GM21367 (cell line): ENCODE measurements around the gene CTNNA3.

Experiments used
- ATAC-seq: cut with Tn5 transposase; IDR thresholded peaks from one replicate; pipeline ENCODE4 v1.9.1; 2021; ENCODE audit not compliant: unreplicated experiment

CTNNA3 gene

GRCh38 chr10:66281327-66281726 lies 1414.7 kb downstream of the CTNNA3 start:
- no peak for ATAC-seq

- no peak for ATAC-seq
Measured at GRCh38 chr10:66277481-66277880, 1418.5 kb downstream of the CTNNA3 start.

- ATAC-seq = no peak
Measured at GRCh38 chr10:66273966-66274519, 1422.0 kb downstream of the CTNNA3 start.

GRCh38 chr10:66265398-66265797 lies 1430.6 kb downstream of the CTNNA3 start:
- no peak for ATAC-seq

- no peak for ATAC-seq
Measured at GRCh38 chr10:66259836-66260235, 1436.2 kb downstream of the CTNNA3 start.

GRCh38 chr10:66258693-66259092 lies 1437.3 kb downstream of the CTNNA3 start:
- no peak for ATAC-seq

GRCh38 chr10:66257801-66258200 lies 1438.2 kb downstream of the CTNNA3 start:
- no peak for ATAC-seq

GRCh38 chr10:66252986-66253385 lies 1443.0 kb downstream of the CTNNA3 start:
- no peak for ATAC-seq

GRCh38 chr10:66246177-66246576 lies 1449.8 kb downstream of the CTNNA3 start:
- ATAC-seq = no peak

GRCh38 chr10:66244953-66245352 lies 1451.0 kb downstream of the CTNNA3 start:
- ATAC-seq = no peak

GRCh38 chr10:66242885-66243284 lies 1453.1 kb downstream of the CTNNA3 start:
- no peak for ATAC-seq

GRCh38 chr10:66239062-66239461 lies 1456.9 kb downstream of the CTNNA3 start:
- no peak for ATAC-seq

- ATAC-seq = no peak
Measured at GRCh38 chr10:66238343-66238742, 1457.7 kb downstream of the CTNNA3 start.

GRCh38 chr10:66234872-66235271 lies 1461.1 kb downstream of the CTNNA3 start:
- no peak for ATAC-seq

- ATAC-seq = no peak
Measured at GRCh38 chr10:66228887-66229286, 1467.1 kb downstream of the CTNNA3 start.

- ATAC-seq = no peak
Measured at GRCh38 chr10:66223656-66224055, 1472.3 kb downstream of the CTNNA3 start.

- ATAC-seq = no peak
Measured at GRCh38 chr10:66222462-66223046, 1473.4 kb downstream of the CTNNA3 start.

- ATAC-seq = no peak
Measured at GRCh38 chr10:66218981-66219587, 1476.9 kb downstream of the CTNNA3 start.

GRCh38 chr10:66218289-66218688 lies 1477.7 kb downstream of the CTNNA3 start:
- no peak for ATAC-seq

GRCh38 chr10:66215920-66216319 lies 1480.1 kb downstream of the CTNNA3 start:
- ATAC-seq = no peak

GRCh38 chr10:66214721-66215404 lies 1481.1 kb downstream of the CTNNA3 start:
- ATAC-seq = no peak

- ATAC-seq = no peak
Measured at GRCh38 chr10:66209025-66209424, 1487.0 kb downstream of the CTNNA3 start.
